Tibial nerve (tissue), 4 donors: ENCODE measurements around the gene AIG1. TPM values are rescaled to one million over a fixed set of nuclear protein-coding genes. Genes with fewer than 3 reads are reported as not detected.

Experiments used
- DNase-seq, 2 donors: peaks; one replicate each; pipeline ENCODE4 v3.0.0-alpha.2; 2019; ENCODE audit warnings: low spot score in 2 of 2
- H3K27ac ChIP-seq, 4 donors: fragments of 200-600 bp; sonication (generic) in 3 of 4; one replicate each; pipeline ENCODE4 v1.5.1; 2017 to 2019; ENCODE audit warnings: mild to moderate bottlenecking in 1 of 4
- H3K27me3 ChIP-seq, 2 donors: fragments of 200-600 bp; sonication (generic) in 1 of 2; one replicate each; pipeline versions ENCODE4 v1.5.1 to v1.6.0; 2017 to 2019
- H3K36me3 ChIP-seq, 3 donors: fragments of 200-600 bp; sonication (generic); one replicate each; pipeline ENCODE4 v1.5.1; 2018 to 2019
- H3K4me1 ChIP-seq, 4 donors: fragments of 200-600 bp; sonication (generic) in 3 of 4; one replicate each; pipeline ENCODE4 v1.5.1; 2017 to 2019
- H3K4me3 ChIP-seq, 4 donors: fragments of 200-600 bp; sonication (generic) in 3 of 4; one replicate each; pipeline ENCODE4 v1.5.1; 2017 to 2019; ENCODE audit warnings: mild to moderate bottlenecking in 1 of 4, moderate library complexity in 1 of 4
- H3K9me3 ChIP-seq, 4 donors: fragments of 200-600 bp; sonication (generic) in 3 of 4; one replicate each; pipeline ENCODE4 v1.5.1; 2017 to 2019
- EP300 ChIP-seq, 2 donors: sonication (generic); formaldehyde crosslinking; IDR thresholded peaks; one replicate each; pipeline ENCODE4 v1.6.1; 2017; ENCODE audit warnings: antibody characterized with exemption in 2 of 2, mild to moderate bottlenecking in 1 of 2
- POLR2A ChIP-seq, 2 donors: fragments of 450-650 bp; IDR thresholded peaks; one replicate each; pipeline ENCODE4 v1.6.1; 2017; ENCODE audit warnings: antibody characterized with exemption in 2 of 2, mild to moderate bottlenecking in 2 of 2, moderate library complexity in 2 of 2
- WGBS, 2 donors: methylation state at CpG; one replicate each; pipeline ENCODE4 v1.1.5; 2018; 5-methylcytosine and 5-hydroxymethylcytosine counted together
- total RNA-seq, 4 donors: library from RNA; depleted of rRNA; stranded (reverse); fragments of >200 nt; gene quantifications; one replicate each; pipeline ENCODE4 v1.1.0, GENCODE V29; 2016
- TF ChIP-seq, protein P1 (sequence below), 5 experiments: fragments of 200-600 bp in 3 of 5; fragments of 450-650 bp in 2 of 5; sonication (generic) in 3 of 5; IDR thresholded peaks; one replicate each; pipeline ENCODE4 v1.5.1; 2016 to 2019; ENCODE audit warnings: antibody characterized with exemption in 5 of 5, mild to moderate bottlenecking in 3 of 5, moderate library complexity in 2 of 5

Gene AIG1
- total RNA-seq, 4 donors from 2014 or later: 18.2 to 23.9 (median 22.2) TPM

DNA sequence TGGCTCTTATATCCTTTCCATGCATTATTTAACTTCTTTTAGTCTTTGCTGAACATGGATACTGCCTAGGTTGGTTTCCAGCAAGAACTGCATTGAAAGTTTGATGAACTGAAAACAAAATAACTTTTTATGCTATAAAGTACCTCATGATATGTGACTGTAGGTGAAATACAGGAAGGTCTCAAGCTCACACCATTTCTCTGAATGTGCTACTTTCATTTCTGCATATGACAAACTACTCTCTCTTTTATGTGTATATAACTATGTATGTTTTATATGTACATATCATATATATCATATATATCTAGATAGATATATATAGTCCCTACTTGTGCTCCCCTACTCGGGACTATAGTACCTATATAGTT, 65.9 kb downstream of the AIG1 start:
- Histone ChIP-seq H3K4me1 (no peaks in the 10 kb centered on the region), H3K27ac (no peak overlapping the region), H3K4me3 (no peak overlapping the region), H3K9me3 (peaks cover 0 to 15% (median 0%) of the 10 kb centered on the region in 4 donors), H3K36me3 (peaks cover 0 to 42% (median 0%) of the 10 kb centered on the region in 3 donors), H3K27me3 (no peaks in the 10 kb centered on the region)
- no peak for DNase-seq
- WGBS, 2 donors: 98 to 100% methylated on average over 1 of the region's 1 CpG
- TF ChIP-seq POLR2A (IDR thresholded peaks at IDR 0.05) (no peak), EP300 (IDR thresholded peaks at IDR 0.05) (no peak)
- TF ChIP-seq, protein P1, sequence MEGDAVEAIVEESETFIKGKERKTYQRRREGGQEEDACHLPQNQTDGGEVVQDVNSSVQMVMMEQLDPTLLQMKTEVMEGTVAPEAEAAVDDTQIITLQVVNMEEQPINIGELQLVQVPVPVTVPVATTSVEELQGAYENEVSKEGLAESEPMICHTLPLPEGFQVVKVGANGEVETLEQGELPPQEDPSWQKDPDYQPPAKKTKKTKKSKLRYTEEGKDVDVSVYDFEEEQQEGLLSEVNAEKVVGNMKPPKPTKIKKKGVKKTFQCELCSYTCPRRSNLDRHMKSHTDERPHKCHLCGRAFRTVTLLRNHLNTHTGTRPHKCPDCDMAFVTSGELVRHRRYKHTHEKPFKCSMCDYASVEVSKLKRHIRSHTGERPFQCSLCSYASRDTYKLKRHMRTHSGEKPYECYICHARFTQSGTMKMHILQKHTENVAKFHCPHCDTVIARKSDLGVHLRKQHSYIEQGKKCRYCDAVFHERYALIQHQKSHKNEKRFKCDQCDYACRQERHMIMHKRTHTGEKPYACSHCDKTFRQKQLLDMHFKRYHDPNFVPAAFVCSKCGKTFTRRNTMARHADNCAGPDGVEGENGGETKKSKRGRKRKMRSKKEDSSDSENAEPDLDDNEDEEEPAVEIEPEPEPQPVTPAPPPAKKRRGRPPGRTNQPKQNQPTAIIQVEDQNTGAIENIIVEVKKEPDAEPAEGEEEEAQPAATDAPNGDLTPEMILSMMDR (IDR thresholded peaks at IDR 0.05): no peak

- peaks cover 0 to 43% (median 0%) of the 10 kb centered on the region in 3 donors for H3K36me3 ChIP-seq
- DNase-seq: no peak
- 87 to 88% methylated on average over 3 of the region's 3 CpGs for WGBS, 2 donors
- no peak overlapping the region for H3K4me3 ChIP-seq
- no peaks in the 10 kb centered on the region for H3K4me1 ChIP-seq
- TF ChIP-seq EP300 (IDR thresholded peaks at IDR 0.05): no peak
- TF ChIP-seq POLR2A (IDR thresholded peaks at IDR 0.05): no peak
- no peaks in the 10 kb centered on the region for H3K27me3 ChIP-seq
- no peak overlapping the region for H3K27ac ChIP-seq
- H3K9me3 ChIP-seq: peaks cover 0 to 17% (median 0%) of the 10 kb centered on the region in 4 donors
Measured at GRCh38 chr6:143127941-143128680, 67.4 kb downstream of the AIG1 start.

GRCh38 chr6:143128681-143129015, 68.0 kb downstream of the AIG1 start:
- peaks cover 0 to 17% (median 0%) of the 10 kb centered on the region in 4 donors for H3K9me3 ChIP-seq
- H3K4me3 ChIP-seq: no peak overlapping the region
- no peak overlapping the region for H3K27ac ChIP-seq
- no peaks in the 10 kb centered on the region for H3K27me3 ChIP-seq
- no peak for DNase-seq
- H3K36me3 ChIP-seq: peaks cover 0 to 43% (median 0%) of the 10 kb centered on the region in 3 donors
- TF ChIP-seq POLR2A (IDR thresholded peaks at IDR 0.05) (no peak), EP300 (IDR thresholded peaks at IDR 0.05) (no peak)
- TF ChIP-seq, protein P1 (IDR thresholded peaks at IDR 0.05): no peak
- no peaks in the 10 kb centered on the region for H3K4me1 ChIP-seq

- H3K9me3 ChIP-seq: peaks cover 0 to 17% (median 0%) of the 10 kb centered on the region in 4 donors
- no peaks in the 10 kb centered on the region for H3K4me1 ChIP-seq
- peaks cover 0 to 39% (median 0%) of the 10 kb centered on the region in 3 donors for H3K36me3 ChIP-seq
- no peak for DNase-seq
- no peak overlapping the region for H3K4me3 ChIP-seq
- TF ChIP-seq, protein P1 (IDR thresholded peaks at IDR 0.05): no peak
- TF ChIP-seq EP300 (IDR thresholded peaks at IDR 0.05) (no peak), POLR2A (IDR thresholded peaks at IDR 0.05) (no peak)
- 87 to 89% methylated on average over 1 of the region's 1 CpG for WGBS, 2 donors
- no peak overlapping the region for H3K27ac ChIP-seq
- no peaks in the 10 kb centered on the region for H3K27me3 ChIP-seq
Measured at GRCh38 chr6:143130928-143131327, 70.2 kb downstream of the AIG1 start.

DNA sequence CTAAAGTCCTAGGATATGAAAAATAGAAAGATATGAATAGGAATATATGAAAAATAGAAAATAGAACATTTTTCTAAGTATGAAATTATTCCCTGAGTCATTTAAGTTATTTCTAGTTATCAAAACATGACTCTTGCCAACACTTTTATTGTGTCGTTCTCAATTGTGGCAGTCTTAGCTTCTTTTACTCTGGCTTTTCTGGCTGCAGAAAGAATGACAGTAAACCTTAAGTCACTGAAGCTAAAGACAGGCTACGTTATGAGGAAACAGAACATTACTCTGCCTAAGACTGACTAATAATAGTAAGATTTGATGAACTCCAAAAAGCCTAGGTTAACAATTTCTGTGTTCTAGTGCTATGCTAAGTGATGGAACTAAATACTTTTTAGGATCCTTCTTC, 74.6 kb downstream of the AIG1 start:
- DNase-seq: no peak
- H3K4me1 ChIP-seq: no peaks in the 10 kb centered on the region
- peaks cover 0 to 15% (median 0%) of the 10 kb centered on the region in 4 donors for H3K9me3 ChIP-seq
- WGBS, 2 donors: 22 to 32% methylated on average over 2 of the region's 2 CpGs
- no peak for TF ChIP-seq EP300 (IDR thresholded peaks at IDR 0.05)
- no peak for TF ChIP-seq POLR2A (IDR thresholded peaks at IDR 0.05)
- TF ChIP-seq, protein P1 (IDR thresholded peaks at IDR 0.05): no peak
- no peaks in the 10 kb centered on the region for H3K27me3 ChIP-seq
- no peak overlapping the region for H3K4me3 ChIP-seq
- peaks cover 0 to 24% (median 0%) of the 10 kb centered on the region in 3 donors for H3K36me3 ChIP-seq
- H3K27ac ChIP-seq: no peak overlapping the region
